Skeletal muscle satellite cell (primary cell): ENCODE results near the gene NRIP2.

ENCODE experiments used
- H3K27me3 ChIP-seq: 2 replicates; pipeline ENCODE4 v1.7.0; 2013; ENCODE audit warnings: low read length; ENCODE audit not compliant: control insufficient read depth, insufficient read depth
- H3K36me3 ChIP-seq: 2 replicates; pipeline ENCODE4 v1.7.0; 2013; ENCODE audit warnings: mild to moderate bottlenecking, control low read depth, low read length; ENCODE audit not compliant: insufficient read depth
- H3K4me1 ChIP-seq: 2 replicates; pipeline ENCODE4 v1.7.0; 2013; ENCODE audit warnings: low read length; ENCODE audit not compliant: control insufficient read depth, insufficient read depth
- H3K4me2 ChIP-seq: 2 replicates; pipeline ENCODE4 v1.7.0; 2013; ENCODE audit warnings: mild to moderate bottlenecking, low read length
- H3K4me3 ChIP-seq: 2 replicates; pipeline ENCODE4 v1.7.0; 2013; ENCODE audit warnings: low read length
- H3K9ac ChIP-seq: 2 replicates; pipeline ENCODE4 v1.7.0; 2013; ENCODE audit warnings: mild to moderate bottlenecking, low read depth, low read length, moderate library complexity
- H3K9me3 ChIP-seq: replicated peaks from 2 replicates; pipeline ENCODE4 v1.7.0; 2013; ENCODE audit warnings: mild to moderate bottlenecking, control low read depth, low read length

The NRIP2 gene

DNA sequence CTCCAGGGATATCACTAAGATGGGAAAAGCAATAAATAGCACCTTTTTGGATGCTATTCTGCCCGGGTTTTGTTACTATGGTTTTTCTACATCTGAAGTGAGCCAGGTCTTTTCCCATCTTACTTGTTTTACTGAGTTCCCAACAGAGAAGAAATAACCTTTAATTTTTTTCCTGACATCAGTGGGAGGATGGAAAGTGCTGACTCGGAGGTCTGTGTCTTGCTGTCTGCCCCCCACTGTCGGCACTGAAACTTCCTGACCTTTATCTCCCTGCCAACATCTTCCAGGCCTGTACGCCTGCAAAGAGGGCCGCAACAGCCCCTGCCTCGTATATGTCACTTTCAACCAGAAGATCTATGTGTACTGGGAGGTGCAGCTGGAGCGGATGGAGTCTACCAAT is 11.4 kb downstream of the NRIP2 start:
- no peaks in the 10 kb centered on the region for H3K4me1 ChIP-seq
- H3K9me3 ChIP-seq = no peaks in the 10 kb centered on the region
- H3K4me3 ChIP-seq = no peak overlapping the region
- no peak overlapping the region for H3K4me2 ChIP-seq
- peaks cover 71% of the 10 kb centered on the region for H3K36me3 ChIP-seq
- no peak overlapping the region for H3K9ac ChIP-seq
- H3K27me3 ChIP-seq = no peaks in the 10 kb centered on the region

- H3K27me3 ChIP-seq = no peaks in the 10 kb centered on the region
- no peak overlapping the region for H3K4me3 ChIP-seq
- H3K9me3 ChIP-seq = no peaks in the 10 kb centered on the region
- peaks cover 62% of the 10 kb centered on the region for H3K36me3 ChIP-seq
- no peak overlapping the region for H3K4me2 ChIP-seq
- H3K9ac ChIP-seq = no peak overlapping the region
- H3K4me1 ChIP-seq = no peaks in the 10 kb centered on the region
Observed at GRCh38 chr12:2820432-2820831, 14.4 kb downstream of the NRIP2 start.

DNA sequence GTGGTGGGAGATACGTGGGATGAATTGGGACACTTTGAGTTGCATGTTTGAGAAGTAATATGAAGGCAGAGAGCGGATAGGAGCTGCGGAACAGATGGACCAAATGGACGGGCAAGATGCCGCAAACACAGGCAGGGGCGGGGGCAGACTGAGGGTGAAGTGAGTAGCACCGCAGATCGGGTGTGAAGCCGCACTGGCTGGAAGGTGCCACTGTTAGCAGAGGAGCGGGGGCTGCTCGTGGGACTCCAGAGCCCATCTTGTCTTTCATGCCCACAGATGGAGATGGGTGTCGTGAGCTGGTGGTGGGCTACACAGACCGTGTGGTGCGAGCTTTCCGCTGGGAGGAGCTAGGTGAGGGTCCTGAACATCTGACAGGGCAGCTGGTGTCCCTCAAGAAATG is 15.0 kb downstream of the NRIP2 start:
- Histone ChIP-seq H3K4me1 (no peaks in the 10 kb centered on the region), H3K9ac (no peak overlapping the region), H3K4me3 (no peak overlapping the region), H3K36me3 (peaks cover 56% of the 10 kb centered on the region), H3K27me3 (no peaks in the 10 kb centered on the region), H3K4me2 (no peak overlapping the region), H3K9me3 (no peaks in the 10 kb centered on the region)

- Histone ChIP-seq H3K9me3 (no peaks in the 10 kb centered on the region), H3K4me2 (peak overlapping the region; percentile 95), H3K9ac (peak overlapping the region; percentile 95), H3K4me1 (peaks cover 12% of the 10 kb centered on the region), H3K4me3 (peak overlapping the region; percentile 94), H3K27me3 (no peaks in the 10 kb centered on the region), H3K36me3 (peaks cover 11% of the 10 kb centered on the region)
Observed at GRCh38 chr12:2813214-2814185, 21.3 kb downstream of the NRIP2 start.

DNA sequence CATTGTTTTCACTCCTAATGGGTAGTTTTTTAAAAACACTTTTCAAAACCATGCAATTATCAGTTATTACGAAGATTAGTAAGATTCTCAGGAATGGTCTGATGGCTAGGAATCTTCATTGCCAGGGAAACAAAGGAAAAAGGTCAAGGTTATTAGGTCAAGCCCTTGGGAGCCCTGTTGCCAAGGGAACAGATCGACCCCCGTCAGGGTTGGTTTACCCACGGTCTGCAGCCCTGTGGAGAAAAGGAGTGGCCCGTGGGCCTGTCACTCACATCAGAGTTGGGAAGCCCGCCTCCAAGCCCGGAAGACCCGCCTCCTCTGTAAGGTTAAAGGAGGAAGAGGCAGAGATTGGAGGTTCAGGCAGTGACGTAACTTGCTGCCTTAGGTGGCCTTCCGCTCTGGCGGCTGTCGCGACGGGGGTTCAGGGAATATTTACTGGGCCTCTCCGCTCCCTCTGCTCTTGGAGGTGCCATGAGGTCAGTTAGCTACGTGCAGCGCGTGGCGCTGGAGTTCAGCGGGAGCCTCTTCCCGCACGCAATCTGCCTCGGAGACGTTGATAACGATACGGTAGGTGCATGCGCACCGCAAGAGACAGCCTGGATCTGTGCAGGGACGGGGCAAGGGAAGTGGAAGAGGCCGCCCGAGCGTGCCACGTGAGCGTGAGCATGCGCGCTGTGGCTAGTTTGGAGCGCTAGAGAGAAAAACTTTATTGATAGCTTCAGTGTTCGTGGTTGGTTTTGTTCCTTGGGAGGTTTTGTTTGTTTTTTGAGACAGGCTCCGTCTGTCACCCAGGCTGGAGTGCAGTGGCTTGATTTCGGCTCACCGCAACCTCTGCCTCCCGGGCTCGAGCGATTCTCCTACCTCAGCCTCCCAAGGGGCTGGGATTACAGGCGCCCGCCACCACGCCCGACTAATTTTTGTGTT is 22.3 kb downstream of the NRIP2 start, which contains the start of gene ITFG2:
ITFG2 (plus strand) TSS at position 379 of the 924 bp plus-strand sequence; CDS start at position 472, 93 bp downstream.
- Histone ChIP-seq H3K9me3 (no peaks in the 10 kb centered on the region), H3K4me3 (peak within 1 kb of the TSS; percentile 94), H3K27me3 (no peaks in the 10 kb centered on the region), H3K9ac (peak within 1 kb of the TSS; percentile 95), H3K4me2 (peak within 1 kb of the TSS; percentile 95), H3K36me3 (peaks cover 2% of the 10 kb centered on the region), H3K4me1 (peaks cover 12% of the 10 kb centered on the region)

GRCh38 chr12:2811801-2812200 is 23.0 kb downstream of the NRIP2 start:
- peak overlapping the region; percentile 95 for H3K4me2 ChIP-seq
- no peaks in the 10 kb centered on the region for H3K9me3 ChIP-seq
- peak overlapping the region; percentile 94 for H3K4me3 ChIP-seq
- H3K4me1 ChIP-seq = peaks cover 12% of the 10 kb centered on the region
- no peaks in the 10 kb centered on the region for H3K27me3 ChIP-seq
- no peaks in the 10 kb centered on the region for H3K36me3 ChIP-seq
- H3K9ac ChIP-seq = peak overlapping the region; percentile 95

DNA sequence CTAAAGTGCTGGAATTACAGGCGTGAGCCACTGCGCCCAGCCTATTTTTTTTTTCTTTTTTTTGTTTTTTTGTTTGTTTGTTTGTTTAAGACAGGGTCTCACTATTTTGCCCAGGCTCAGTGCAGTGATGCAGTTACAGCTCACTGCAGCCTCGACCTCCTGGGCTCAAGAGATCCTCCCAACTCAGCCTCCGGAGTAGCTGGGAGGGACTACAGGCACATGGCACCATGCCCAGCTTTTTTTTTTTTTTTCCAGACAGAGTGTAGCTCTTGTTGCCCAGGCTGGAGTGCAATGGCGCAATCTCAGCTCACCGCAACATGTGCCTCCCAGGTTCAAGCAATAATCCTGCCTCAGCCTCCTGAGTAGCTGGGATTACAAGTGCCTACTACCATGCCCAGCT is 28.1 kb downstream of the NRIP2 start:
- no peak overlapping the region for H3K9ac ChIP-seq
- no peaks in the 10 kb centered on the region for H3K9me3 ChIP-seq
- H3K27me3 ChIP-seq = no peaks in the 10 kb centered on the region
- H3K4me3 ChIP-seq = no peak overlapping the region
- peaks cover 2% of the 10 kb centered on the region for H3K4me1 ChIP-seq
- H3K4me2 ChIP-seq = no peak overlapping the region
- H3K36me3 ChIP-seq = peaks cover 25% of the 10 kb centered on the region

DNA sequence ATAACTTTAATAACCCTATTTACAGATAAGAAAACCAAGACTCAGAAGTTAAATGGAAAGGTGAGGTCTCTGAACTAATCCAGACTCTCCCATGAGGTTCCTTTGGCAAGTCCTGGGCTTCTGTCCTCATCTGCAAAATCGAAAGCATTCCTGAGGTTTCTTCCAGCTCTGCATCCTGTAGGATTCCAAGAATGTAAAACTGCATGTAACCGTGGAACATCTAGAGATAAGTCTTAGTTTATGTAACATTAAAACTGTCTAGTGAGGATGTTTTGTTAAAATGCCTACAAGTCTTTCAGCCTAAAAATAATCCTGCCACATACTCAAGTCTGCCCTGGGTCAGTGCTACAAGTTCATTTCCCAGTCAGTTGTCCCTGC is 29.7 kb downstream of the NRIP2 start:
- Histone ChIP-seq H3K36me3 (peaks cover 41% of the 10 kb centered on the region), H3K27me3 (no peaks in the 10 kb centered on the region), H3K4me2 (no peak overlapping the region), H3K4me1 (no peaks in the 10 kb centered on the region), H3K9ac (no peak overlapping the region), H3K9me3 (no peaks in the 10 kb centered on the region), H3K4me3 (no peak overlapping the region)

DNA sequence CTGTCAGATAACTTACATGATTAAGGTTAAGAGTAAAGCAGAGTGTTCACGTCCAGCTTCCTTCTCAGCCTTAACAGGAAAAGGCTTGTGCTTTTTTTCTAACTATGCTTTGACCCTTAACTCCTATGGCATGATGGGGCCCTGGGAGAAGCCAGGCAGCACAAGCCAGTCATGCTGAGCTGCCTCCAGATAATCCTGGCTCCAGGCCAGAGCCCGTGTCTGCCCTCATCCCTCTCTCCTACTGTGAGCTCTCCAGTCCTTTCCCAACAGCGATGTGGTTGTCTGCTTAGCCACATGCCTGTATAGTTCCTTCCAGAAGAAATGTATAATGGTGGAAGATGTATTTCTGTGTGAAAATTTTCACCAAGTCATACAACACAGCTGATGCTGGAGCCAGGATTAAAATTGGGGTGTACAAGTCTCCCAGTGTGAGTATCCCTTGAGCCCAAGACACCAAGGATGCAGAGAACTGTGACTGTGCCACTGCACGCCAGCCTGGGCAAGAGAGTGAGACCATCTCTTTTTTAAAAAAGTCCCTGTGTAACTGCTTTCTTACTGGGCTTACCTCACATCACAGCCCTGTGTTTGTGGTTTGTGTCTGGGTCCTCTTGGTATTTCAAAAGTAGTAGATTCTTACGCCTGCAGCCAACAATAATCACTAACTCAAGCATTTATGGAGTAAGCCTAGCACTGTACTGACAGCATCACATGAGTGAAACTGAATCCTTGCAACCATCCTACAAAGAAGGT is 30.3 kb downstream of the NRIP2 start:
- no peak overlapping the region for H3K4me2 ChIP-seq
- H3K27me3 ChIP-seq = no peaks in the 10 kb centered on the region
- H3K36me3 ChIP-seq = peaks cover 46% of the 10 kb centered on the region

GRCh38 chr12:2803635-2804392 is 31.0 kb downstream of the NRIP2 start:
- no peaks in the 10 kb centered on the region for H3K27me3 ChIP-seq
- H3K36me3 ChIP-seq = peaks cover 54% of the 10 kb centered on the region
- H3K9ac ChIP-seq = no peak overlapping the region
- no peak overlapping the region for H3K4me2 ChIP-seq
- H3K9me3 ChIP-seq = no peaks in the 10 kb centered on the region
- no peak overlapping the region for H3K4me3 ChIP-seq
- no peaks in the 10 kb centered on the region for H3K4me1 ChIP-seq

More for the DNA sequence above, 30.3 kb downstream of the NRIP2 start:
- Histone ChIP-seq H3K9ac (no peak overlapping the region), H3K4me1 (no peaks in the 10 kb centered on the region), H3K9me3 (no peaks in the 10 kb centered on the region), H3K4me3 (no peak overlapping the region)
